KMS-11 (cell line): ENCODE results near the gene SLC23A2.

Experiments used
- H2AFZ ChIP-seq: fragments of 200-600 bp; sonication (generic); 2 replicates; pipeline ENCODE4 v1.6.1; 2016; ENCODE audit warnings: antibody characterized with exemption, mixed run types, low read depth
- H3K27ac ChIP-seq: fragments of 200-600 bp; sonication (generic); 2 replicates; pipeline ENCODE4 v1.6.1; 2016; ENCODE audit warnings: mild to moderate bottlenecking, mixed run types
- H3K27me3 ChIP-seq: fragments of 200-600 bp; sonication (generic); 2 replicates; pipeline ENCODE4 v1.6.1; 2017; ENCODE audit warnings: mild to moderate bottlenecking, low read depth, mixed run types, moderate library complexity; ENCODE audit not compliant: insufficient read depth
- H3K36me3 ChIP-seq: fragments of 200-600 bp; sonication (generic); 2 replicates; pipeline ENCODE4 v1.6.1; 2017; ENCODE audit warnings: mild to moderate bottlenecking, mixed run types; ENCODE audit not compliant: insufficient read depth
- H3K4me1 ChIP-seq: fragments of 200-600 bp; sonication (generic); 2 replicates; pipeline ENCODE4 v1.6.1; 2016; ENCODE audit warnings: mild to moderate bottlenecking, low read depth, mixed run types; ENCODE audit not compliant: poor library complexity, severe bottlenecking
- H3K4me2 ChIP-seq: fragments of 200-600 bp; sonication (generic); 2 replicates; pipeline ENCODE4 v1.7.0; 2016; ENCODE audit warnings: mild to moderate bottlenecking, mixed run types
- H3K4me3 ChIP-seq: fragments of 200-600 bp; sonication (generic); IDR thresholded peaks from 2 replicates; pipeline ENCODE4 v1.6.1; 2017; ENCODE audit warnings: low read depth, low read length, mixed read lengths; ENCODE audit not compliant: insufficient read depth
- H3K79me2 ChIP-seq: fragments of 200-600 bp; sonication (generic); 2 replicates; pipeline ENCODE4 v1.6.1; 2016; ENCODE audit warnings: low read depth, mixed run types; ENCODE audit not compliant: insufficient read depth
- H3K9ac ChIP-seq: fragments of 200-600 bp; sonication (generic); 2 replicates; pipeline ENCODE4 v1.6.1; 2016; ENCODE audit warnings: mild to moderate bottlenecking, mixed run types
- H4K20me1 ChIP-seq: fragments of 200-600 bp; sonication (generic); 2 replicates; pipeline ENCODE4 v1.6.1; 2016; ENCODE audit warnings: mild to moderate bottlenecking, mixed run types; ENCODE audit not compliant: insufficient read depth
- CTCF ChIP-seq: fragments of 200-600 bp; sonication (generic); conservative IDR thresholded peaks from 2 replicates; pipeline ENCODE4 v1.6.1; 2017; ENCODE audit warnings: low read depth, mild to moderate bottlenecking, antibody characterized with exemption, low read length, moderate library complexity, mixed read lengths

SLC23A2 gene

GRCh38 chr20:5001174-5002076 lies at the start of gene SLC23A2:
SLC23A2 (minus strand) TSS chr20:5001510; CDS start chr20:4932562, 68,948 bp downstream.
- Histone ChIP-seq H3K4me3 (no peak within 1 kb of the TSS), H3K27me3 (no peaks in the 10 kb centered on the region), H4K20me1 (no peaks in the 10 kb centered on the region), H3K79me2 (peaks cover 9% of the 10 kb centered on the region; the same call in 1 of the 2 replicates), H3K4me2 (peak within 1 kb of the TSS; percentile 91), H3K27ac (no peak within 1 kb of the TSS), H3K4me1 (peaks cover 8% of the 10 kb centered on the region), H2AFZ (peak within 1 kb of the TSS; percentile 90), H3K9ac (peak within 1 kb of the TSS; percentile 53; the same call in 1 of the 2 replicates), H3K36me3 (no peaks in the 10 kb centered on the region)
- TF ChIP-seq CTCF = no peak

- Histone ChIP-seq H2AFZ (no peak overlapping the region), H3K79me2 (no peaks in the 10 kb centered on the region), H3K4me1 (no peaks in the 10 kb centered on the region), H3K9ac (no peak overlapping the region), H3K36me3 (no peaks in the 10 kb centered on the region), H3K27me3 (no peaks in the 10 kb centered on the region), H3K27ac (no peak overlapping the region), H3K4me2 (no peak overlapping the region), H4K20me1 (no peaks in the 10 kb centered on the region), H3K4me3 (no peak overlapping the region)
- TF ChIP-seq CTCF = no peak
These were observed 45.5 kb upstream of the SLC23A2 start for GRCh38 chr20:5046656-5047339.

- no peak for TF ChIP-seq CTCF
- H3K4me2 ChIP-seq = no peak overlapping the region
- no peaks in the 10 kb centered on the region for H3K4me1 ChIP-seq
- no peaks in the 10 kb centered on the region for H3K27me3 ChIP-seq
- H3K4me3 ChIP-seq = no peak overlapping the region
- no peak overlapping the region for H2AFZ ChIP-seq
- no peaks in the 10 kb centered on the region for H4K20me1 ChIP-seq
- no peak overlapping the region for H3K9ac ChIP-seq
- no peaks in the 10 kb centered on the region for H3K79me2 ChIP-seq
- no peak overlapping the region for H3K27ac ChIP-seq
- H3K36me3 ChIP-seq = no peaks in the 10 kb centered on the region
These were observed 44.6 kb upstream of the SLC23A2 start for GRCh38 chr20:5045906-5046305.

- Histone ChIP-seq H3K9ac (no peak overlapping the region), H3K36me3 (no peaks in the 10 kb centered on the region), H3K4me3 (no peak overlapping the region), H3K4me1 (no peaks in the 10 kb centered on the region), H2AFZ (no peak overlapping the region), H3K79me2 (no peaks in the 10 kb centered on the region), H3K4me2 (no peak overlapping the region), H3K27ac (no peak overlapping the region), H3K27me3 (no peaks in the 10 kb centered on the region), H4K20me1 (no peaks in the 10 kb centered on the region)
- no peak for TF ChIP-seq CTCF
These were observed 42.8 kb upstream of the SLC23A2 start for GRCh38 chr20:5044075-5044620.
